ENCODE measurements around the gene LAMTOR4.

DNA sequence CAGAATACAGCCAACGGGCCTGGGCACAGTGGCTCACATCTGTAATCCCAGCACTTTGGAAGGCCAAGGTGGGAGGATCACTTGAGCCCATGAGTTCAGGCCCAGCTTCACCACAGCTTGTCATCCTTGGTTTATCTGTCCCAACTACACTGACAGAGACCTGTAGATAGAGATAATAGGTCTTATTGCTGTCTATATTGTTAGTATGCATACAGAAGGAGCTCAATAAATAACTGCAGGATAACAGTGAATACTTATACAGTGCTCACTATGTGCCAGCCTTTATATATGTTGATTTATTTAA lies 28.0 kb upstream of the LAMTOR4 start:
- TF ChIP-seq, protein P1, sequence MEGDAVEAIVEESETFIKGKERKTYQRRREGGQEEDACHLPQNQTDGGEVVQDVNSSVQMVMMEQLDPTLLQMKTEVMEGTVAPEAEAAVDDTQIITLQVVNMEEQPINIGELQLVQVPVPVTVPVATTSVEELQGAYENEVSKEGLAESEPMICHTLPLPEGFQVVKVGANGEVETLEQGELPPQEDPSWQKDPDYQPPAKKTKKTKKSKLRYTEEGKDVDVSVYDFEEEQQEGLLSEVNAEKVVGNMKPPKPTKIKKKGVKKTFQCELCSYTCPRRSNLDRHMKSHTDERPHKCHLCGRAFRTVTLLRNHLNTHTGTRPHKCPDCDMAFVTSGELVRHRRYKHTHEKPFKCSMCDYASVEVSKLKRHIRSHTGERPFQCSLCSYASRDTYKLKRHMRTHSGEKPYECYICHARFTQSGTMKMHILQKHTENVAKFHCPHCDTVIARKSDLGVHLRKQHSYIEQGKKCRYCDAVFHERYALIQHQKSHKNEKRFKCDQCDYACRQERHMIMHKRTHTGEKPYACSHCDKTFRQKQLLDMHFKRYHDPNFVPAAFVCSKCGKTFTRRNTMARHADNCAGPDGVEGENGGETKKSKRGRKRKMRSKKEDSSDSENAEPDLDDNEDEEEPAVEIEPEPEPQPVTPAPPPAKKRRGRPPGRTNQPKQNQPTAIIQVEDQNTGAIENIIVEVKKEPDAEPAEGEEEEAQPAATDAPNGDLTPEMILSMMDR (optimal IDR thresholded peaks at IDR 0.05 in 1 of 3, IDR thresholded peaks at IDR 0.05 in 1 of 3, conservative IDR thresholded peaks at IDR 0.05 in 1 of 3; ENCODE audit: extremely low read depth in 1 of 3, insufficient read depth in 2 of 3, low read length in 3 of 3) = no peak
- TF ChIP-seq EZH2 (IDR thresholded peaks at IDR 0.05; ENCODE audit: low read length) = no peak

All from keratinocyte (primary cell).